T-helper 2 cell (primary cell): Measurements from ENCODE around the gene OTUD7B.
"Not testable (repeated sequence)": the region's sequence is repeated elsewhere in the genome, so short reads cannot be mapped to it uniquely, and the experiment has no call there.

Experiments used
- DNase-seq, 5 experiments: peaks; one replicate each; pipeline versions ENCODE4 v3.0.0 to v3.0.0-alpha.2; 2012 to 2022

OTUD7B gene

GRCh38 chr1:149942885-149943284 is 67.6 kb downstream of the OTUD7B start:
- DNase-seq: no peak

- DNase-seq: no peak
Observed at GRCh38 chr1:149942207-149942606, 68.3 kb downstream of the OTUD7B start.

DNA sequence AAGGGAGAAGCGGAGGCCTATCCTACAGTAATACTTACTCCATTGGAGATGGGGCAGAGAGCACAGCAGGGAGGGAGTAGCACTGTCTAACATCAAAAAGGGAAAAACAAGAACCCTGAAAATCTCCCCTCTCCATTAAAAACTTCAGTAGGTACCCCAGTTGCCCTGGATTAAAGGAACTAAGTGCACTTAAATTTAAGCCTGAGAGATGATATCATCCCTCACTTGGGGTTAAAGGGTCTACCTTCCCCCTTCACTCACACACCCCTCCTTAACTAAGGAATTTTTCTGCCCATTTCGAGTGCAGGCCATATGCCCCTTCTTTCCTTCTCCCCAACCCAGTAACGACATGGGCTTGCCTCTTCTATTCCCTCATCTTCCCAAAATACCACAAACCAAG is 70.1 kb downstream of the OTUD7B start:
- no peak for DNase-seq

- DNase-seq: not testable (repeated sequence)
Observed at GRCh38 chr1:149938668-149939003, 71.9 kb downstream of the OTUD7B start.

DNA sequence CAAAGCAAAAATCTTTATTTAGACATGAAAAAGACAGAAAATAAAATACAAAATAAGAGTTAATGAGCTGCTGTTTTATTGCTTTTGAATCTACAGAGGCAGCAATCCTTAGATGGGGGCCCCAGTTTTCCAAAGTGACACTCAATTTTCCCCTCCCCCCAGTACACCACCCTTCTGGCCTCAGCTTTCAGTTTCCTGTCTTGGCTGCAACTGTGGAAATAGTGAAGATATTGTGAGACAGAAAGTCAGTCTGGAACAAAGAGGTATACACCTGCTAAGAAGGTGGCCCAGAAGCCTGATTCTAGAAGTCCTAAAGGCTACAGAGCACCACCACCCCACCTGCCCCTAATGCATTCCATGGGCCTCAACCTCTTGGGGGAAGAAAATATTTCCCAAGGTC is 72.8 kb downstream of the OTUD7B start:
- DNase-seq: no peak

GRCh38 chr1:149936992-149937705 is 73.4 kb downstream of the OTUD7B start:
- DNase-seq: no peak

- DNase-seq: no peak
Observed at GRCh38 chr1:149936170-149936991, 74.1 kb downstream of the OTUD7B start, which contains the start of gene MTMR11. Gene MTMR11, minus strand, starts transcription at chr1:149936879. Its CDS starts 232 bp downstream, at chr1:149936647.

- DNase-seq: no peak
Observed at GRCh38 chr1:149934356-149934755, 76.2 kb downstream of the OTUD7B start.

- DNase-seq: no peak
Observed at GRCh38 chr1:149933208-149933607, 77.3 kb downstream of the OTUD7B start.

DNA sequence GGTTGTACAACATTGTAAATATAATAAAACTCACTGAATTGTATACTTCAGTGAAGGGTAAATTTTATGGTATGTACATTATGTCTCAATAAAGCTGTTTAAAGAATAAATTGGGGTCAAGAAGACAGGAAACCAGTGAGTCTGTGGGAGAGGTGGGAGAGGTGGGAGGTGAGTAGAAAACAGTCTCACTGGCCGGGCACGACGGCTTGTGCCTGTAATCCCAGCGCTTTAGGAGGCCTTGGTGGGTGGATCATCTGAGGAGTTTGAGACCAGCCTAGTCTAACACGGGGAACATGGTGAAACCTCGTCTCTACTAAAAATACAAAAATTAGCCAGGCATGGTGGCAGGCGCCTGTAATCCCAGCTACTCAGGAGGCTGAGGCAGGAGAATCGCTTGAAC is 78.1 kb downstream of the OTUD7B start:
- no peak for DNase-seq

- no peak for DNase-seq
Observed at GRCh38 chr1:149931212-149931790, 79.2 kb downstream of the OTUD7B start.

- no peak for DNase-seq
Observed at GRCh38 chr1:149929856-149930255, 80.7 kb downstream of the OTUD7B start.

DNA sequence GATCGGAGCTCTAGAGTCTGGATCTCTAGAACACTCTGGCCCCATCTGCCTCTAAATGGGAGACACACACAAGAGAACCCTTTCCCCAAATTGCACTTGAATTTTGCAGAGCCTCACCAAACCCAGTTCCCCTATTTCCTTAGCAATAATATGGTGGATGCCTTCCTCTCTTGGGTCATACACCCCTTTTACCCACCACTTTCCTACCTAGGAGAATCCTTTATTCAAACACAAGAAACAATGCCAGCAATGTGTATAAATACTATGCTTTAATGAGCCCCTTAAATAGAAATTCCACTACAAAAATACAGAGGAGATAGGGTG is 82.2 kb downstream of the OTUD7B start:
- DNase-seq: no peak

GRCh38 chr1:149927563-149928400 is 82.7 kb downstream of the OTUD7B start, which contains the start of gene SF3B4:
Gene SF3B4, minus strand, starts transcription at chr1:149927803. Its CDS starts 44 bp downstream, at chr1:149927759.
- DNase-seq: peak; percentile 88 to 98 (median 93)

GRCh38 chr1:149927056-149927562 is 83.4 kb downstream of the OTUD7B start:
- peak in 1 of 5 experiments; percentile 19 for DNase-seq

DNA sequence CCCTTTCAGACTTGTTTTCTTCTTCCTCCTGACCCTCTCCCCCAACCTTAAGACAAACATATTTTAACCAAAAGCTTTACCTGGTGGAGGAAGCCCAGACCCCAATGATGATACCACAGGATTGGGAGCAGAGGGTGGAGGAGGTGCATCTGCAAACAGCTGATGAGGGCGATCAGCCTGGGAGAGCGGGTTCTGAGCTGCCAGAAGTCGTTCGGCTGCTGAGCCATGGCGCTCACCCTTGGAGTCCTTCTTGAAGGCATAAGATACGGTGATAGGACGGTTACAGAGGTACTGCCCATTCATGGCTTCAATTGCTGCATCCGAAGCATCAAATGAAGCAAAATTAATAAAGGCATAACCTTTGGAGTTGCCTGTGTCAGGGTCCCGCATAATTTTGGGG is 84.2 kb downstream of the OTUD7B start:
- no peak for DNase-seq

- no peak for DNase-seq
Observed at GRCh38 chr1:149925751-149926150, 84.8 kb downstream of the OTUD7B start.

DNA sequence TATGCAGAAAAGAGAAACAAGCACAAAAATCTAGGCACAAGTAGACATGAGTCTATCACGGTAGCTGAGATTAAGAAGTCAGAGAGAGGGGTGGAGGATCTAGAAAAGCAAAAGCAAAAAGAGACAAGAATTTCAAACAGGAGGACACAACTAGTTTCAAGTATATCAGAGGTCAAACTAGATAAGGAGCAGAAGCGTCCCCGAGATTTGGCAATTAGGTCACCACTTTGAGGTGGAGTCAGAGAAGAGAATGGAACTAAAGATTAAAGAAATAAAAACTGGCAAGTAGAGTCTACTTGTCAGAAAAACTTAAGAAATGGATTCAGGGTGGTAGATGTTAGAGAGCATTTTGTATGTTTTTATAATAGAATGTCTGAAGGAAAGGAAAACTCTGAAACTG is 85.2 kb downstream of the OTUD7B start:
- DNase-seq: no peak

- no peak for DNase-seq
Observed at GRCh38 chr1:149923626-149924025, 86.9 kb downstream of the OTUD7B start.

DNA sequence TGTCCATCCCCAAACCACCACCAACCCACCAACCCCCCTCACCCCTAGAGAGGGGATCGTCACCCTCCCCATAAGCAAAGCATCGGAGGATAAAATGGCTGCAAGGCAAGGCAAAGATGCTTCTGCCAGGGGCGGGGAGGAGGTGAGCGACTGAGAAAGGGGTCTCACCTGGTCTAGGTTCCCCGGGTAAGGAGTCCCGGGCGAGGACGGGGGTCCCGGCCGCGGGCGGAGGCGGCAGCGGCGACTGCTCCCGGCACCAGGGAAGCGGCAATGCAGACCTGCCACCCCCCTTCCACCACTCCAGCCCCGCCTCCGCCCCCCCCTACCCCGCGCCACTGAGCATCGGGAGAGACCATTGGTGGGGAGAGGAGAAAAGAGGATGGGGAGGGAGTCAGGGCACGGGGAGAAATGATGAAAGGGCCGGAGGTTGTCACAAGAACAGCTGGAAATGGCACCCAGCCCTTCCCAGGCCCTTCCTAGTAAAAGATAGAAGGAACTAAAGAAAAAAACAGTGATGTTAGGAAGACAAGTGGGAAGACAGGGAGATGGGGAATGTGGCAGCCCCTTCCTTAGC is 92.9 kb downstream of the OTUD7B start, which contains the start of gene SV2A:
TSS of gene SV2A (minus strand) at position 274 of the 574 bp plus-strand sequence. CDS start 4,004 bp downstream, outside the sequence.
- DNase-seq: peak in 4 of 5 experiments; percentile 13 to 68 (median 36)

GRCh38 chr1:149916898-149917252 is 93.7 kb downstream of the OTUD7B start:
- no peak for DNase-seq
